HG03060 (cell line): ENCODE measurements around the gene SMYD4.

Experiments used
- ATAC-seq: cut with Tn5 transposase; IDR thresholded peaks from one replicate; pipeline ENCODE4 v1.9.1; 2021; ENCODE audit warnings: low read depth, moderate number of reproducible peaks; ENCODE audit not compliant: unreplicated experiment

Gene SMYD4

DNA sequence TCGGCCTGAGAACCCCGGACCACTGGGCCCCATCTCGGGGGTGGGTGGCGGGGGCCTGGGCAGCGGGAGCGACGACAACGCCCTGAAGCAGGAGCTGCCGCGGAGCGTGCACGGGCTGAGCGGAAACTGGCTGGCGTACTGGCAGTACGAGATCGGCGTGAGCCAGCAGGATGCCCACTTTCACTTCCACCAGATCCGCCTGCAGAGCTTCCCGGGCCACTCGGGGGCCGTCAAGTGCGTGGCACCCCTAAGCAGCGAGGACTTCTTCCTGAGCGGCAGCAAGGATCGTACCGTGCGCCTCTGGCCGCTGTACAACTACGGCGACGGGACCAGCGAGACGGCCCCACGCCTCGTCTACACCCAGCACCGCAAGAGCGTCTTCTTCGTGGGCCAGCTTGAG lies 95.9 kb downstream of the SMYD4 start:
- ATAC-seq: no peak

GRCh38 chr17:1732833-1733321 lies 96.8 kb downstream of the SMYD4 start:
- ATAC-seq: no peak

DNA sequence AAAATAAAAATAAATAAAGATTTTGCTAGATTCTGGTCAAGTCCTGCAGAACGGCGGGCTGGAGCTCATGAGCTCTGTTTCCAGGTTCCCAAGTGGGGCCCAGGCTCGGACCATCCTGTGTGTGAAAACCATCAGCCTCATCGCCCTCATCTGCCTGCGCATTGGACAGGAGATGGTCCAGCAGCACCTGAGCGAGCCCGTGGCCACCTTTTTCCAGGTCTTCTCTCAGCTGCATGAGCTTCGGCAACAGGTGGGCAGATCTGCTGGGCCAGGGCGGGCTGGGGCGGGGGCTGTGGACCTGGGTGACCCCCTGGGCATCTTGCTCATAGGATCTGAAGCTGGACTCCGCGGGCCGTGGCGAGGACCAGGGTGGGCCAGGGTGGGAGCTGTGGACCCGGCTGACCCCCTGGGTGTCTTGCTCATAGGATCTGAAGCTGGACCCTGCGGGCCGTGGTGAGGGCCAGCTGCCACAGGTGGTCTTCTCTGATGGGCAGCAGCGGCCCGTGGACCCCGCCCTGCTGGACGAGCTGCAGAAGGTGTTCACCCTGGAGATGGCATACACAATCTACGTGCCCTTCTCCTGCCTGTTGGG lies 97.4 kb downstream of the SMYD4 start:
- no peak for ATAC-seq

GRCh38 chr17:1731194-1731506 lies 98.6 kb downstream of the SMYD4 start:
- ATAC-seq: no peak

GRCh38 chr17:1730326-1731193 lies 99.1 kb downstream of the SMYD4 start:
- ATAC-seq: no peak

DNA sequence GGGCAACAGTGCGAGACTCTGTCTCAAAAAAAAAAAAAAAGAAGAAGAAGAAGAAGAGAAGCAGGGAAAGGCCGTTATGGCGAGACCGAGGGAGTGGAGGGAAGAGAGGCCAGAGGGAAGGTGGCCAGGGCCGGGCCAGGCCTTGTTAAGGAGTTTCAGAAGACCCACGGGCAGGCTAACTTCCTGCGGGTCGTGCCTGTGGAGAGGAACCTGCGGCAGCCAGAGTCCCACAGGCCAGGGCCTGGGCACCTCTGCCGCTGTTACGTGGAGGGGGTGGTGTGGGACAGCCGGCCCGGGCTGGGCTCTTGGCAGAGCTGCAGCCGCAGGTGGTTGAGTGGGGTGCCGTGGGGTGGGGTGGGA lies 99.8 kb downstream of the SMYD4 start:
- no peak for ATAC-seq
